ENCODE measurements around the gene ETFB.

DNA sequence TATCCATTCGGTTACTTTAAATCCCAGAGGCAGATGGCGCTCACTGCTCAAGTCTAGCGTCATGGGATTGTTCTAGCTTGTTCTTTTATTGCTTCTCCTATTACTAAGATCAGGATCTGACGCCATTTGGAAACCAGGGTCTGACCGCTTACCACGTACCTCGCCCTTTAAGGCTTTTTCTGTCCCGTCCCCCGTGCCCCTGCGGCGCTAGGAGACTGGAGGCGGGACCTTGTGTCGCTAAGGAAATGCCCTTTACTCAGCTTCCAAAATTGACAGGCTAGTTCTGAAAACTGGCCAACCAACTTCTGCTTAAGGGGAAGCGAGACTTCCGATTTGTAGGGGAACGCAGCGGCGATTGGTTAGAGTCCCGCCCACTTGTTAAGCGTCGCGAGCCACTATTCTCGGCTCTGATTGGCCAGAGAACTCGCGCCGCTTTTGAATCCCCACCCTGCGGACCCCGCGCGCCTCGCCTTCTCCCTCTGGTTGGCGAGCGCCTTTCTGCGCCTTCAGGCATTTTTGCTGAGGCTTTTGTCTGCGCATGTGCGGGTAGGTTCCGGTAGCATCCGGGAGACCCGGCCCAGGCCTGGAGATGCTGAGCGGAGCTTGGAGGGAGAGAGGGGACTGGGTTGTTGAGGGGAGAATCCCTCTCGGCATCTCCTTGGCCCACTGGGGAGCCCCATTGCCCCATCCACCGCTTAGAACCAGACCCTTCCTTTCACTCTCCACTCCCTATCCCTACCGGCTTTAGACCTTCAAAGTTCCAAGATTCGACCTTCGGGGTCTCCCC, 28.1 kb upstream of the ETFB start:
- TF ChIP-seq, protein P1, sequence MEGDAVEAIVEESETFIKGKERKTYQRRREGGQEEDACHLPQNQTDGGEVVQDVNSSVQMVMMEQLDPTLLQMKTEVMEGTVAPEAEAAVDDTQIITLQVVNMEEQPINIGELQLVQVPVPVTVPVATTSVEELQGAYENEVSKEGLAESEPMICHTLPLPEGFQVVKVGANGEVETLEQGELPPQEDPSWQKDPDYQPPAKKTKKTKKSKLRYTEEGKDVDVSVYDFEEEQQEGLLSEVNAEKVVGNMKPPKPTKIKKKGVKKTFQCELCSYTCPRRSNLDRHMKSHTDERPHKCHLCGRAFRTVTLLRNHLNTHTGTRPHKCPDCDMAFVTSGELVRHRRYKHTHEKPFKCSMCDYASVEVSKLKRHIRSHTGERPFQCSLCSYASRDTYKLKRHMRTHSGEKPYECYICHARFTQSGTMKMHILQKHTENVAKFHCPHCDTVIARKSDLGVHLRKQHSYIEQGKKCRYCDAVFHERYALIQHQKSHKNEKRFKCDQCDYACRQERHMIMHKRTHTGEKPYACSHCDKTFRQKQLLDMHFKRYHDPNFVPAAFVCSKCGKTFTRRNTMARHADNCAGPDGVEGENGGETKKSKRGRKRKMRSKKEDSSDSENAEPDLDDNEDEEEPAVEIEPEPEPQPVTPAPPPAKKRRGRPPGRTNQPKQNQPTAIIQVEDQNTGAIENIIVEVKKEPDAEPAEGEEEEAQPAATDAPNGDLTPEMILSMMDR (IDR thresholded peaks at IDR 0.05; ENCODE audit: low read depth, low read length): no peak
- TF ChIP-seq POLR2A (IDR thresholded peaks at IDR 0.05; ENCODE audit: extremely low read depth, insufficient read length) (peak; percentile 49), MYC (IDR thresholded peaks at IDR 0.05; ENCODE audit: low read depth, low read length) (peak; percentile 63; the same call in 1 of the 2 replicates), MAX (IDR thresholded peaks at IDR 0.05; ENCODE audit: low read depth, low read length) (peak; percentile 64; the same call in 1 of the 2 replicates)
